GM12878 (cell line): ENCODE results near the gene REXO1. TPM values are rescaled to one million over a fixed set of nuclear protein-coding genes. Genes with fewer than 3 reads are reported as not detected.
A peak's percentile ranks its signal among the peaks of the same experiment; 100 is the strongest.

Experiments used
- EED ChIP-seq: sonication (generic); IDR thresholded peaks from 2 replicates; pipeline ENCODE4 v1.6.1; 2016; ENCODE audit warnings: antibody characterized with exemption, low read depth
- FOXK2 ChIP-seq: fragments of 450-650 bp; IDR thresholded peaks from 2 replicates; pipeline ENCODE4 v1.6.1; 2017; ENCODE audit warnings: mild to moderate bottlenecking, moderate library complexity
- GABPA ChIP-seq: IDR thresholded peaks from 2 replicates; pipeline ENCODE4 v1.6.1; 2014; ENCODE audit warnings: antibody characterized with exemption, low read depth, mild to moderate bottlenecking, inconsistent platforms
- HDGF ChIP-seq: fragments of 450-650 bp; IDR thresholded peaks from 2 replicates; pipeline ENCODE4 v1.6.1; 2016; ENCODE audit warnings: antibody characterized with exemption
- KAT2A ChIP-seq: conservative IDR thresholded peaks from 2 replicates; pipeline ENCODE4 v1.6.1; 2011; ENCODE audit warnings: low read depth, low read length; ENCODE audit not compliant: control insufficient read depth
- MTA3 ChIP-seq: IDR thresholded peaks from 2 replicates; pipeline ENCODE4 v1.6.1; 2012; ENCODE audit warnings: low read length, inconsistent platforms, borderline replicate concordance
- NR2C1 ChIP-seq: fragments of 450-650 bp; IDR thresholded peaks from 2 replicates; pipeline ENCODE4 v1.6.1; 2017; ENCODE audit warnings: antibody characterized with exemption, mild to moderate bottlenecking, moderate library complexity
- NR2F1 ChIP-seq: fragments of 450-650 bp; conservative IDR thresholded peaks from 2 replicates; pipeline ENCODE4 v1.6.1; 2017; ENCODE audit warnings: mild to moderate bottlenecking
- RFX5 ChIP-seq: IDR thresholded peaks from 2 replicates; pipeline ENCODE4 v1.6.1; 2011; ENCODE audit warnings: low read depth, low read length, improper control_type of control experiment
- SMAD1 ChIP-seq: fragments of 450-650 bp; IDR thresholded peaks from 2 replicates; pipeline ENCODE4 v1.6.1; 2018; ENCODE audit warnings: mild to moderate bottlenecking, low read depth; ENCODE audit not compliant: partially characterized antibody
- SMC3 ChIP-seq: IDR thresholded peaks from 2 replicates; pipeline ENCODE4 v1.6.1; 2011; ENCODE audit warnings: low read length, improper control_type of control experiment, borderline replicate concordance
- SUZ12 ChIP-seq: fragments of 200-600 bp; sonication (generic); IDR thresholded peaks from one replicate; pipeline ENCODE4 v1.6.1; 2018; ENCODE audit warnings: antibody characterized with exemption, mild to moderate bottlenecking; ENCODE audit not compliant: unreplicated experiment
- TAF1 ChIP-seq: IDR thresholded peaks from 2 replicates; pipeline ENCODE4 v1.6.1; 2011; ENCODE audit warnings: mild to moderate bottlenecking, low read depth, low read length, borderline replicate concordance
- TCF12 ChIP-seq: IDR thresholded peaks from 2 replicates; pipeline ENCODE4 v1.6.1; 2011; ENCODE audit warnings: low read depth, mild to moderate bottlenecking, low read length
- ZNF207 ChIP-seq: fragments of 450-650 bp; IDR thresholded peaks from 2 replicates; pipeline ENCODE4 v1.6.1; 2014; ENCODE audit warnings: antibody characterized with exemption, mild to moderate bottlenecking, borderline replicate concordance
- polyA plus RNA-seq, 11 experiments: library from polyadenylated mRNA; depleted of rRNA in 4 of 11; unstranded in 6 of 11; stranded (reverse) in 5 of 11; fragments of >200 nt; fragmentation: Nextera tagmentation in 4 of 11; fragmentation: Illumina TruSeq in 1 of 11; extraction: Ambion mirVana in 4 of 11; extraction: Trizol in 1 of 11; gene quantifications; 1 replicate in 1 of 11; 2 replicates in 10 of 11; pipeline versions ENCODE4 v1.2.1 to v1.2.3, GENCODE V29; 2011 to 2016; ENCODE audit warnings: inconsistent platforms in 2 of 11, missing spikeins in 2 of 11, low read depth in 1 of 11
- total RNA-seq, 4 experiments: library from RNA; depleted of rRNA in 3 of 4; stranded (reverse); fragments of >200 nt in 3 of 4; fragmentation: Illumina TruSeq in 1 of 4; extraction: Trizol in 1 of 4; gene quantifications; 2 replicates each; pipeline versions ENCODE4 v1.2.1 to v1.2.3, GENCODE V29; 2013 to 2021
- TF ChIP-seq, protein P1 (sequence below): fragments of 450-650 bp; formaldehyde crosslinking; IDR thresholded peaks from 2 replicates; pipeline ENCODE4 v1.5.0; 2022; ENCODE audit warnings: mild to moderate bottlenecking, missing genetic modification characterization
- TF ChIP-seq, protein P2 (sequence below): fragments of 150-350 bp; IDR thresholded peaks from 2 replicates; pipeline ENCODE4 v1.6.1; 2016; ENCODE audit warnings: low read depth, low read length
- TF ChIP-seq, protein P3 (sequence below): IDR thresholded peaks from 2 replicates; pipeline ENCODE4 v1.6.1; 2012; ENCODE audit warnings: low read depth, low read length, improper control_type of control experiment
- TF ChIP-seq, protein P4 (sequence below): fragments of 450-650 bp; IDR thresholded peaks from 2 replicates; pipeline ENCODE4 v1.6.1; 2014; ENCODE audit warnings: mild to moderate bottlenecking
- TF ChIP-seq, protein P5 (sequence below): fragments of 450-650 bp; IDR thresholded peaks from 2 replicates; pipeline ENCODE4 v1.6.1; 2018; ENCODE audit warnings: borderline replicate concordance, mild to moderate bottlenecking; ENCODE audit not compliant: partially characterized antibody

Gene REXO1
- total and polyA plus RNA-seq, 10 of the 15 experiments (the other 5 are each of a cell fraction or from before 2014, with no cell fraction given): 0.03 to 45.2 (median 8.4) TPM

DNA sequence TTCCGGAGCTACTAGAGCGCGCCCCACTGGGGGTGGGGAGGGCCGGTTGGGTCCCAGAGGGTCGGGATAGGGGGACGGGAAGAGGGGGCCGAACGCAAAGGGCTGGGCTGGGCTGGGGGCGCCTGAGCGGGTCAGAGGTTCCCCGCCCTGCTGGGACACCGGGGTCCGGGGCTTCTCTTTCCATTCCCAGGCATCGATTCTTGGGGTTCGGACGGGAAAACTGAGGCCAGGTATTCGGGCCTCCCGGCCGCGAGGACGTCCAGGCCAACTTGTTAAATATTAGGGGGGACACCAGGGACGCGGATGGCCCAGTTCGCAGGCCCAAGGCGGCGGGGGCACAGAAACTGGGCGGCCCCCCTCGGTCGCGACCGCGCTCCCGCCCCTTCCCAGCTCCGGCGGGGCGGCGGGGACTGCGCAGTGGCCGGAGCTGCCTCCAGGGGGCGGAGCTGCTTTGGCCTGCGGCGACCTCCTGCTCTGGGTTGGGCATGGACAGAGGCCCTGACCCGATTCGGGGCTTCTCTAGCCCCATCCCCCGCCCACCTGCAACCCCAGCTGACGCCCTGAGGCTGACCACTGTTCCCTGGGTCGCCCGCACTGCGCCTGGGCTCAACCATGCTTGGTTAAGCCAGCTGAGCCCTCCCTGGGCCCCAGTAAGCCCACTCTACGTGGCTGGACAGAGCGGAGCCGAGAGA lies 16.3 kb upstream of the REXO1 start (continued):
- TF ChIP-seq, protein P1, sequence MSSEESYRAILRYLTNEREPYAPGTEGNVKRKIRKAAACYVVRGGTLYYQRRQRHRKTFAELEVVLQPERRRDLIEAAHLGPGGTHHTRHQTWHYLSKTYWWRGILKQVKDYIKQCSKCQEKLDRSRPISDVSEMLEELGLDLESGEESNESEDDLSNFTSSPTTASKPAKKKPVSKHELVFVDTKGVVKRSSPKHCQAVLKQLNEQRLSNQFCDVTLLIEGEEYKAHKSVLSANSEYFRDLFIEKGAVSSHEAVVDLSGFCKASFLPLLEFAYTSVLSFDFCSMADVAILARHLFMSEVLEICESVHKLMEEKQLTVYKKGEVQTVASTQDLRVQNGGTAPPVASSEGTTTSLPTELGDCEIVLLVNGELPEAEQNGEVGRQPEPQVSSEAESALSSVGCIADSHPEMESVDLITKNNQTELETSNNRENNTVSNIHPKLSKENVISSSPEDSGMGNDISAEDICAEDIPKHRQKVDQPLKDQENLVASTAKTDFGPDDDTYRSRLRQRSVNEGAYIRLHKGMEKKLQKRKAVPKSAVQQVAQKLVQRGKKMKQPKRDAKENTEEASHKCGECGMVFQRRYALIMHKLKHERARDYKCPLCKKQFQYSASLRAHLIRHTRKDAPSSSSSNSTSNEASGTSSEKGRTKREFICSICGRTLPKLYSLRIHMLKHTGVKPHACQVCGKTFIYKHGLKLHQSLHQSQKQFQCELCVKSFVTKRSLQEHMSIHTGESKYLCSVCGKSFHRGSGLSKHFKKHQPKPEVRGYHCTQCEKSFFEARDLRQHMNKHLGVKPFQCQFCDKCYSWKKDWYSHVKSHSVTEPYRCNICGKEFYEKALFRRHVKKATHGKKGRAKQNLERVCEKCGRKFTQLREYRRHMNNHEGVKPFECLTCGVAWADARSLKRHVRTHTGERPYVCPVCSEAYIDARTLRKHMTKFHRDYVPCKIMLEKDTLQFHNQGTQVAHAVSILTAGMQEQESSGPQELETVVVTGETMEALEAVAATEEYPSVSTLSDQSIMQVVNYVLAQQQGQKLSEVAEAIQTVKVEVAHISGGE (CRISPR knock-in tag): no peak
- TF ChIP-seq KAT2A (no peak), NR2C1 (no peak), TCF12 (peak; percentile 55; the same call in 1 of the 2 replicates), MTA3 (no peak), NR2F1 (peak; percentile 93), SMAD1 (no peak), FOXK2 (no peak), RFX5 (no peak), HDGF (peak; percentile 68; the same call in 1 of the 2 replicates), TAF1 (0 out of 2 replicates have a peak, but pooled peaks have one; percentile 40), SUZ12 (no peak), GABPA (no peak), SMC3 (peak; percentile 49; the same call in 1 of the 2 replicates), EED (no peak), ZNF207 (peak; percentile 58; the same call in 1 of the 2 replicates)
- TF ChIP-seq, protein P2, sequence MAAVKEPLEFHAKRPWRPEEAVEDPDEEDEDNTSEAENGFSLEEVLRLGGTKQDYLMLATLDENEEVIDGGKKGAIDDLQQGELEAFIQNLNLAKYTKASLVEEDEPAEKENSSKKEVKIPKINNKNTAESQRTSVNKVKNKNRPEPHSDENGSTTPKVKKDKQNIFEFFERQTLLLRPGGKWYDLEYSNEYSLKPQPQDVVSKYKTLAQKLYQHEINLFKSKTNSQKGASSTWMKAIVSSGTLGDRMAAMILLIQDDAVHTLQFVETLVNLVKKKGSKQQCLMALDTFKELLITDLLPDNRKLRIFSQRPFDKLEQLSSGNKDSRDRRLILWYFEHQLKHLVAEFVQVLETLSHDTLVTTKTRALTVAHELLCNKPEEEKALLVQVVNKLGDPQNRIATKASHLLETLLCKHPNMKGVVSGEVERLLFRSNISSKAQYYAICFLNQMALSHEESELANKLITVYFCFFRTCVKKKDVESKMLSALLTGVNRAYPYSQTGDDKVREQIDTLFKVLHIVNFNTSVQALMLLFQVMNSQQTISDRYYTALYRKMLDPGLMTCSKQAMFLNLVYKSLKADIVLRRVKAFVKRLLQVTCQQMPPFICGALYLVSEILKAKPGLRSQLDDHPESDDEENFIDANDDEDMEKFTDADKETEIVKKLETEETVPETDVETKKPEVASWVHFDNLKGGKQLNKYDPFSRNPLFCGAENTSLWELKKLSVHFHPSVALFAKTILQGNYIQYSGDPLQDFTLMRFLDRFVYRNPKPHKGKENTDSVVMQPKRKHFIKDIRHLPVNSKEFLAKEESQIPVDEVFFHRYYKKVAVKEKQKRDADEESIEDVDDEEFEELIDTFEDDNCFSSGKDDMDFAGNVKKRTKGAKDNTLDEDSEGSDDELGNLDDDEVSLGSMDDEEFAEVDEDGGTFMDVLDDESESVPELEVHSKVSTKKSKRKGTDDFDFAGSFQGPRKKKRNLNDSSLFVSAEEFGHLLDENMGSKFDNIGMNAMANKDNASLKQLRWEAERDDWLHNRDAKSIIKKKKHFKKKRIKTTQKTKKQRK: no peak
- TF ChIP-seq, protein P3, sequence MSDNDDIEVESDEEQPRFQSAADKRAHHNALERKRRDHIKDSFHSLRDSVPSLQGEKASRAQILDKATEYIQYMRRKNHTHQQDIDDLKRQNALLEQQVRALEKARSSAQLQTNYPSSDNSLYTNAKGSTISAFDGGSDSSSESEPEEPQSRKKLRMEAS: no peak
- TF ChIP-seq, protein P4, sequence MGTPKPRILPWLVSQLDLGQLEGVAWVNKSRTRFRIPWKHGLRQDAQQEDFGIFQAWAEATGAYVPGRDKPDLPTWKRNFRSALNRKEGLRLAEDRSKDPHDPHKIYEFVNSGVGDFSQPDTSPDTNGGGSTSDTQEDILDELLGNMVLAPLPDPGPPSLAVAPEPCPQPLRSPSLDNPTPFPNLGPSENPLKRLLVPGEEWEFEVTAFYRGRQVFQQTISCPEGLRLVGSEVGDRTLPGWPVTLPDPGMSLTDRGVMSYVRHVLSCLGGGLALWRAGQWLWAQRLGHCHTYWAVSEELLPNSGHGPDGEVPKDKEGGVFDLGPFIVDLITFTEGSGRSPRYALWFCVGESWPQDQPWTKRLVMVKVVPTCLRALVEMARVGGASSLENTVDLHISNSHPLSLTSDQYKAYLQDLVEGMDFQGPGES: no peak
- TF ChIP-seq, protein P5, sequence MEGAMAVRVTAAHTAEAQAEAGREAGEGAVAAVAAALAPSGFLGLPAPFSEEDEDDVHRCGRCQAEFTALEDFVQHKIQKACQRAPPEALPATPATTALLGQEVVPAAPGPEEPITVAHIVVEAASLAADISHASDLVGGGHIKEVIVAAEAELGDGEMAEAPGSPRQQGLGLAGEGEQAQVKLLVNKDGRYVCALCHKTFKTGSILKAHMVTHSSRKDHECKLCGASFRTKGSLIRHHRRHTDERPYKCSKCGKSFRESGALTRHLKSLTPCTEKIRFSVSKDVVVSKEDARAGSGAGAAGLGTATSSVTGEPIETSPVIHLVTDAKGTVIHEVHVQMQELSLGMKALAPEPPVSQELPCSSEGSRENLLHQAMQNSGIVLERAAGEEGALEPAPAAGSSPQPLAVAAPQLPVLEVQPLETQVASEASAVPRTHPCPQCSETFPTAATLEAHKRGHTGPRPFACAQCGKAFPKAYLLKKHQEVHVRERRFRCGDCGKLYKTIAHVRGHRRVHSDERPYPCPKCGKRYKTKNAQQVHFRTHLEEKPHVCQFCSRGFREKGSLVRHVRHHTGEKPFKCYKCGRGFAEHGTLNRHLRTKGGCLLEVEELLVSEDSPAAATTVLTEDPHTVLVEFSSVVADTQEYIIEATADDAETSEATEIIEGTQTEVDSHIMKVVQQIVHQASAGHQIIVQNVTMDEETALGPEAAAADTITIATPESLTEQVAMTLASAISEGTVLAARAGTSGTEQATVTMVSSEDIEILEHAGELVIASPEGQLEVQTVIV: no peak
